Stimulated activated naive B cell treated with anti-CD40 and anti-IgM and Interleukin-4, amounts not matched to agents 10 μg/mL and 1 μg/mL and 100 μg/mL, for 72 hours (primary cell): ENCODE measurements around the gene CR1.

ENCODE experiments used
- ATAC-seq, 2 donors: fragments of 150-1000 bp; cut with Tn5 transposase; replicated peaks; 2 replicates each; pipeline ENCODE4 v1.10.0; 2021; ENCODE audit warnings: moderate library complexity in 1 of 2
- DNase-seq: peaks from one replicate; pipeline ENCODE4 v3.0.0; 2021
- H3K27ac Mint-ChIP-seq: one replicate; pipeline ENCODE4 v1.8.0; 2022; ENCODE audit warnings: mild to moderate bottlenecking, mixed read lengths
- H3K27me3 Mint-ChIP-seq, 2 donors: one replicate each; pipeline ENCODE4 v1.8.0; 2022; ENCODE audit warnings: mixed read lengths in 2 of 2
- H3K36me3 Mint-ChIP-seq, 2 donors: one replicate each; pipeline ENCODE4 v1.8.0; 2022; ENCODE audit warnings: mixed read lengths in 2 of 2, mild to moderate bottlenecking in 1 of 2
- H3K4me1 Mint-ChIP-seq, 2 donors: one replicate each; pipeline ENCODE4 v1.8.0; 2022; ENCODE audit warnings: mixed read lengths in 2 of 2, mild to moderate bottlenecking in 1 of 2
- H3K4me3 Mint-ChIP-seq, 2 donors: one replicate each; pipeline ENCODE4 v1.8.0; 2022; ENCODE audit warnings: mild to moderate bottlenecking in 2 of 2, mixed read lengths in 2 of 2, moderate library complexity in 1 of 2
- H3K9me3 Mint-ChIP-seq, 2 donors: one replicate each; pipeline ENCODE4 v1.8.0; 2022; ENCODE audit warnings: mixed read lengths in 2 of 2, mild to moderate bottlenecking in 1 of 2

The CR1 gene

DNA sequence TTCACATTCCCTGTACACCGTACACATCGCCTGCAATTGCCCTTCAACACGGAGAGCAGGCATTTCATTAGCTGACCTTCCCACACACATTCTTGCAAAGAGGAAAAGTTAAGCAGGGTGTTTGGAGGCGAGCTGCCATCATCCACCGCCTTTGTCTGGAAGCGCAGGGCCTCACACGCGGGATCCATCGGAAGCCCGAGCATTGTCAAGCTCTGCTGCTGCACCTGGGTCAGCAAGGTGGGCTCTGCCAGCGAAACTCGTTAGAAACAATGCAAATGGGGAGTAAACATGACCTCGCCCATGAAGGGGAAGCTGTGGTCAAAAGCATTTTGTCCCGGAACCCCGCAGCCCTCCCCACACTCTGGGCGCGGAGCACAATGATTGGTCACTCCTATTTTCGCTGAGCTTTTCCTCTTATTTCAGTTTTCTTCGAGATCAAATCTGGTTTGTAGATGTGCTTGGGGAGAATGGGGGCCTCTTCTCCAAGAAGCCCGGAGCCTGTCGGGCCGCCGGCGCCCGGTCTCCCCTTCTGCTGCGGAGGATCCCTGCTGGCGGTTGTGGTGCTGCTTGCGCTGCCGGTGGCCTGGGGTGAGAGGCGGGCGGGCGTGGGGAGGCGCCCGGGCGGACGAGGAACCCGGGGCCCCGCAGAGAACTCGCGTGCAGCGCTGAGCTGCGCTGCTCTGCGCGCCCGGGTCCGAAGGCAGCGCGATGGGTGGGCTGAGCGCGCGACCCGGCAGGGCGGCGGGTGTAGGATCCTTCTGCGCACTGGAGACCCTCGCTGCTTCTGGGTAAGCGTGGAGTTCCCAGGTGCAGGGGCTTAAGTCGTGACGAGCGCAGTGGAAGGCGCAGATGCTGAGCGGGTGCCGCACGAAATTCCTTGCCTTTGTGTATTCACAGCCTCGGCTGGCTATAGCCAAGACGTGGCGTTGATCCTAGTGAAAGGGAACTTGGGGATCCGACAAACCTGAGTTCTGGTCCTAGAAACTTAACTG, at the start of gene CR1:
Gene CR1, plus strand, starts transcription at position 357 of the 992 bp plus-strand sequence. Its CDS starts 111 bp downstream, at position 468.
- Mint-ChIP-seq H3K4me1 (peaks cover 17 to 30% of the 10 kb centered on the region in 2 donors), H3K9me3 (no peaks in the 10 kb centered on the region), H3K4me3 (peak within 1 kb of the TSS; percentile 89 to 96), H3K27me3 (no peaks in the 10 kb centered on the region), H3K36me3 (no peaks in the 10 kb centered on the region), H3K27ac (peak within 1 kb of the TSS; percentile 70)
- peak; percentile 73 to 79 for ATAC-seq
- peak; percentile 33 for DNase-seq

- Mint-ChIP-seq H3K9me3 (no peaks in the 10 kb centered on the region), H3K27ac (no peak overlapping the region), H3K4me1 (peaks cover 0 to 7% of the 10 kb centered on the region in 2 donors), H3K27me3 (no peaks in the 10 kb centered on the region), H3K36me3 (no peaks in the 10 kb centered on the region), H3K4me3 (peak overlapping the region; percentile 83 to 84)
- DNase-seq (no peak), ATAC-seq (no peak)
These were observed 42.3 kb upstream of the CR1 start for GRCh38 chr1:207453710-207454045.

DNA sequence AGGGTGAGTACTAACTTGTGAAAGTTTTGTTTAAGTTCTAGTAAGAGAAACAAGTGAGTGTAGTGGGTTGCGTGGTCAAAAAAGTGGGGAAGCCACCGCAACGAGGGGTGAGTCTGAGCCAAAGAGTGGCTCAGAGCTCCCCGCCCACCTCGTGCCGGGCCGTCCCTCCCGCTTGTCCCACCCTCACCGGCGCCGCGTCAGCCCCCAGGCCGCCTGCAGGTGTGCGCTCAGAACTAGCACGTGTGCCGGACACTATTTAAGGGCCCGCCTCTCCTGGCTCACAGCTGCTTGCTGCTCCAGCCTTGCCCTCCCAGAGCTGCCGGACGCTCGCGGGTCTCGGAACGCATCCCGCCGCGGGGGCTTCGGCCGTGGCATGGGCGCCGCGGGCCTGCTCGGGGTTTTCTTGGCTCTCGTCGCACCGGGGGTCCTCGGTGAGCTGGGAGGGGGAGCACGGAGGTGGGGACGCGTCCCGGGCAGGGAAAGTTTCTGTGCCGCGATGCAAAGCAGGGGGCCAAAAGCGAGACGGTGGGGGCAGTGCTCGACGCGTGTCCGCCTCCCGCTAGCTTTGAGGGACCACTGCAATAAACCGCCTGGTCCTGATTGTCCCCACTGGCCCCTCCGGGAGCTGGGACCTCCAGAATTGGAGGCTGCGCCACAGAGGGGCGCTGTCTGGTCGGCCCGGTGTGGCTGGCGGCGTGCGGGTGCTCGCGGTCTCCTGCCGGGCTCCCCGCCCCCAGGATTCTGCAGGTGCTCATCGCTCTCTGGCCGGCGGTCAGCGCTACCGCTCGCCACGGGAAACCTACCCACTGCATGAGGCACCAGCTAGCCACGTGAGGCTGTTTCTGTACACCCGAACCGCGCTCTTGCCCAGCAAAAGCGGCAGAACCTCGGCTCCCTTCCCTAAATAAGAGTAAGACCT, 41.7 kb upstream of the CR1 start, which contains the start of gene CR2:
Gene CR2, plus strand, starts transcription at position 283 of the 919 bp plus-strand sequence. Its CDS starts 91 bp downstream, at position 374.
- Mint-ChIP-seq H3K4me3 (peak within 1 kb of the TSS; percentile 83 to 84), H3K27me3 (no peaks in the 10 kb centered on the region), H3K27ac (peak within 1 kb of the TSS; percentile 65), H3K4me1 (peaks cover 0 to 7% of the 10 kb centered on the region in 2 donors), H3K36me3 (no peaks in the 10 kb centered on the region), H3K9me3 (no peaks in the 10 kb centered on the region)
- ATAC-seq = peak; percentile 93 to 95
- peak; percentile 59 for DNase-seq

DNA sequence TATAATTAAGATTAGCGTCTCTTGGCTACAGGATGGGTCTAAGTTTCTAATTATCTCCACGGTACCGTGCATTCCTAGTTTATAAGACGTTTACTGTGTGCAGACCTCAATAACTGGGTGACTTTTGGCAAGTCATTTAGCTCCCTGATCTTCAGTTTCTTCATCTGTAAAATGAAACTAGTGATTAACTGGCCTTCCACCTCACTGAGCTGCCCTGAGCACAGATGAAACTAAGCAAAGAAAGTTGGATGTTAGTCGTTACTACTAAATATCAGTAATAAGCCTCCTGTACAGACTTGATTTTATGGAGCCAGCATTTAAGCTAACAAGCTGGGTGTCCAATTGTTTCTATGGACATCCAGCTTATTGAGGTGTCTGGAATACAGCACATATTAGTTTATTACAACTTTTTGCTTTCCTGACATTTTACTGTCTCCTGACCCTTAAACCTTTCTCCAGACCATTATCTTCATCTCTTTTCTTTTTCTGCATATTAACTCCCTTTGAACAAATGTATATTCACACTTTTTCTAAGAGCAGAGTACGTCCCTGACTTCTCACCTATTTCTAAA, 40.7 kb upstream of the CR1 start:
- DNase-seq (no peak), ATAC-seq (peak; percentile 38 to 51)
- no peaks in the 10 kb centered on the region for H3K9me3 Mint-ChIP-seq
- H3K36me3 Mint-ChIP-seq = no peaks in the 10 kb centered on the region
- peak overlapping the region; percentile 65 for H3K27ac Mint-ChIP-seq
- no peaks in the 10 kb centered on the region for H3K27me3 Mint-ChIP-seq
- H3K4me3 Mint-ChIP-seq = peak overlapping the region; percentile 83 to 84
- peaks cover 7 to 12% of the 10 kb centered on the region in 2 donors for H3K4me1 Mint-ChIP-seq

GRCh38 chr1:207458414-207458813, 37.5 kb upstream of the CR1 start:
- no peaks in the 10 kb centered on the region for H3K36me3 Mint-ChIP-seq
- no peaks in the 10 kb centered on the region for H3K27me3 Mint-ChIP-seq
- no peak overlapping the region for H3K4me3 Mint-ChIP-seq
- ATAC-seq = no peak
- peaks cover 17 to 28% of the 10 kb centered on the region in 2 donors for H3K4me1 Mint-ChIP-seq
- no peak for DNase-seq
- no peaks in the 10 kb centered on the region for H3K9me3 Mint-ChIP-seq
- no peak overlapping the region for H3K27ac Mint-ChIP-seq

- ATAC-seq (no peak), DNase-seq (no peak)
- no peak overlapping the region for H3K4me3 Mint-ChIP-seq
- peaks cover 17 to 31% of the 10 kb centered on the region in 2 donors for H3K4me1 Mint-ChIP-seq
- H3K27ac Mint-ChIP-seq = no peak overlapping the region
- no peaks in the 10 kb centered on the region for H3K36me3 Mint-ChIP-seq
- H3K9me3 Mint-ChIP-seq = no peaks in the 10 kb centered on the region
- H3K27me3 Mint-ChIP-seq = no peaks in the 10 kb centered on the region
These were observed 36.9 kb upstream of the CR1 start for GRCh38 chr1:207459008-207459407.

DNA sequence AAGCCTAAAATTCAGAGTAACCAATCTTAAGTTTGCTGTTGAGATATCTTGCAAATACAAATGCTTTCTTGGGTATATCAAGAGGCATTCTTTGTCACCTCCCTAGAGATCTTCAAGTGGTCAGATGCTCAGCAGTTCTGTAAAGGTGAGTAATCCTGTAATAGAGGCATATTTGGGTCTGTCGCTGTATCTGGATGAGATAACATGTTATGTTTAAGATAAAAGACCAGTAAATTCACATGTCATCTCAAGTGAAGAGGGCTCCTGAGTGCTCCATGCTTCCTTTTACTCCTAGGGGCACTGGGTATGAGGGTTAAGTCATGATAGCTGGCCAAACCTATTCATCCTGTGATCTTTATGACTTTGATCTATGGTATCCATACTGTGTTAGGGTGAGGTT, 34.3 kb upstream of the CR1 start:
- H3K27me3 Mint-ChIP-seq = no peaks in the 10 kb centered on the region
- no peak overlapping the region for H3K27ac Mint-ChIP-seq
- H3K36me3 Mint-ChIP-seq = peaks cover under 1 to 1% of the 10 kb centered on the region in 2 donors
- H3K4me1 Mint-ChIP-seq = peaks cover 10 to 38% of the 10 kb centered on the region in 2 donors
- DNase-seq = no peak
- no peak for ATAC-seq
- H3K9me3 Mint-ChIP-seq = no peaks in the 10 kb centered on the region
- no peak overlapping the region for H3K4me3 Mint-ChIP-seq

GRCh38 chr1:207462535-207462934, 33.4 kb upstream of the CR1 start:
- no peaks in the 10 kb centered on the region for H3K27me3 Mint-ChIP-seq
- peaks cover 10 to 38% of the 10 kb centered on the region in 2 donors for H3K4me1 Mint-ChIP-seq
- ATAC-seq = no peak
- H3K9me3 Mint-ChIP-seq = no peaks in the 10 kb centered on the region
- peaks cover 1 to 5% of the 10 kb centered on the region in 2 donors for H3K36me3 Mint-ChIP-seq
- no peak for DNase-seq
- H3K27ac Mint-ChIP-seq = no peak overlapping the region
- H3K4me3 Mint-ChIP-seq = no peak overlapping the region

- no peak for ATAC-seq
- Mint-ChIP-seq H3K4me3 (no peak overlapping the region), H3K27ac (no peak overlapping the region), H3K4me1 (peaks cover 10 to 38% of the 10 kb centered on the region in 2 donors), H3K36me3 (peaks cover 1 to 5% of the 10 kb centered on the region in 2 donors), H3K9me3 (no peaks in the 10 kb centered on the region), H3K27me3 (no peaks in the 10 kb centered on the region)
- no peak for DNase-seq
These were observed 32.9 kb upstream of the CR1 start for GRCh38 chr1:207463021-207463420.

DNA sequence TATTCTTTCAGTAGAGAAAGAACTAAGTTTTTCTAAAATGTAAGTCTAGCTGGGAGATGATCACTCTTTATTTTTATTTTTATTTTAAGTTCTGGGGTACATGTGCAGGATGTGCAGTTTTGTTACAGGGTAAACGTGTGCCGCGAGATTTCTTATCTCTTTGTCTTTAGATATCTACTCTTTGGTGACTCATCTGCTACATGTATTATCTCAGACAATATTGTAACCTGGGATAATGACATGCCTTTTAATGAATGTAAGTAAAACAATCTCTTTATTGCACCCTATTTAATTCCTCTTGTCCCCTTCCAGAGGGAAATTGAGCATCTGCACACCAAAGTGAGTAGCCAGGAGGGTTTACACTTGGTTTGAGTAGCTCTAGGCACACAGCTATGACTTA, 32.4 kb upstream of the CR1 start:
- H3K27ac Mint-ChIP-seq = no peak overlapping the region
- peaks cover 1 to 8% of the 10 kb centered on the region in 2 donors for H3K36me3 Mint-ChIP-seq
- no peaks in the 10 kb centered on the region for H3K27me3 Mint-ChIP-seq
- H3K9me3 Mint-ChIP-seq = no peaks in the 10 kb centered on the region
- DNase-seq (no peak), ATAC-seq (no peak)
- no peak overlapping the region for H3K4me3 Mint-ChIP-seq
- peaks cover 10 to 38% of the 10 kb centered on the region in 2 donors for H3K4me1 Mint-ChIP-seq

- H3K27ac Mint-ChIP-seq = peak overlapping the region; percentile 14
- H3K27me3 Mint-ChIP-seq = no peaks in the 10 kb centered on the region
- peaks cover 11 to 42% of the 10 kb centered on the region in 2 donors for H3K36me3 Mint-ChIP-seq
- DNase-seq (no peak), ATAC-seq (no peak)
- H3K4me1 Mint-ChIP-seq = peaks cover 0 to 2% of the 10 kb centered on the region in 2 donors
- no peaks in the 10 kb centered on the region for H3K9me3 Mint-ChIP-seq
- no peak overlapping the region for H3K4me3 Mint-ChIP-seq
These were observed 25.0 kb upstream of the CR1 start for GRCh38 chr1:207470927-207471326.

- peaks cover 17 to 43% of the 10 kb centered on the region in 2 donors for H3K36me3 Mint-ChIP-seq
- DNase-seq = no peak
- H3K4me1 Mint-ChIP-seq = peaks cover 0 to 4% of the 10 kb centered on the region in 2 donors
- no peak overlapping the region for H3K4me3 Mint-ChIP-seq
- no peak for ATAC-seq
- H3K27me3 Mint-ChIP-seq = no peaks in the 10 kb centered on the region
- H3K27ac Mint-ChIP-seq = no peak overlapping the region
- peaks cover 0 to 2% of the 10 kb centered on the region in 2 donors for H3K9me3 Mint-ChIP-seq
These were observed 21.7 kb upstream of the CR1 start for GRCh38 chr1:207474210-207474609.

DNA sequence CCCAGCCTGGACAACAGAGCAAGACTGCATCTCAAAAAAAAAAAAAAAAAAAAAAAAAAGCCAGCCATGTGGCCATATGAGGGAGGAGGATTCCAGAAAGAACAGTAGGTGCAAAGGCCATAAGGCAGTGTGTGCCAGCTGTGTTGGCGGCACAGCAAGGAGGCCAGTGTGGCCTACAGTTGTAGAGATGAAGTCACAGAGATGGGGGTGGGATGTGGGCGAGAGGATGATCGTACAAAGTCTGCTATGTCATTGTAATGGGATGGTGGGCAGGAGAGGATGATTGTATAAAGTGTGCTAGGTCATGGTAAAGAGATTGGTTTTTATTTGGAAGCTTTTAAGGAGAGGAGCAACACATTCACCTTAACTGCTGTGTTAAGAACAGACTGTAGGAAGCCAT, 9.8 kb upstream of the CR1 start:
- H3K27me3 Mint-ChIP-seq = no peaks in the 10 kb centered on the region
- ATAC-seq = no peak
- H3K9me3 Mint-ChIP-seq = no peaks in the 10 kb centered on the region
- no peak overlapping the region for H3K4me3 Mint-ChIP-seq
- peaks cover 2 to 13% of the 10 kb centered on the region in 2 donors for H3K36me3 Mint-ChIP-seq
- no peak overlapping the region for H3K27ac Mint-ChIP-seq
- no peaks in the 10 kb centered on the region for H3K4me1 Mint-ChIP-seq
- no peak for DNase-seq

DNA sequence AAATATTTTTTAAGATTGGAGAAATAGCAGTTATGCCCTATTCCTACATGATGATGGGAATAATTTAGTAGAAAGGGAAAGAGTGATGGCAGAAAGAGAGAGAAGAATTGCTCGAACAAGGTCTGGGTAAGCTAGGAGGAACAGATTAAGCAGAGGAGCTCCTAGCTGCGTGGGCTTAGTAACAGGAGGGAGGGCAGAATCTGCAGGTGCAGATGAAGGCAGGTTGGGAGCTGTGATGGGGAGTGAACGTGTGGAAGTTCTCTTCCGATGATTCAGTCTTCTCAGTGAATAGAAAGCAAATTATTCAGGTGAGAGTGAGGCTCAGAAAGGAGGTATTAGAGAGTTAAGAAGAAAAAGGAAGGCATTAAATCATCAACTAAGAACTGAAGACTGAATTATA, 8.3 kb upstream of the CR1 start:
- DNase-seq (no peak), ATAC-seq (no peak)
- Mint-ChIP-seq H3K27ac (no peak overlapping the region), H3K9me3 (no peaks in the 10 kb centered on the region), H3K27me3 (no peaks in the 10 kb centered on the region), H3K4me1 (no peaks in the 10 kb centered on the region), H3K36me3 (peaks cover 0 to 9% of the 10 kb centered on the region in 2 donors), H3K4me3 (no peak overlapping the region)
